NB4 (cell line): ENCODE results near the gene NUDT15.

Source experiments
- POLR2A ChIP-seq: IDR thresholded peaks from 2 replicates; pipeline ENCODE4 v1.6.1; 2011; ENCODE audit warnings: mild to moderate bottlenecking; ENCODE audit not compliant: insufficient read length; ENCODE audit errors: extremely low read depth
- TF ChIP-seq, protein P1 (sequence below): IDR thresholded peaks from one replicate; pipeline ENCODE4 v1.5.1; 2012; ENCODE audit warnings: low read depth, low read length
- TF ChIP-seq, protein P2 (sequence below): IDR thresholded peaks from 2 replicates; pipeline ENCODE4 v1.6.1; 2011; ENCODE audit warnings: low read depth, low read length

DNA sequence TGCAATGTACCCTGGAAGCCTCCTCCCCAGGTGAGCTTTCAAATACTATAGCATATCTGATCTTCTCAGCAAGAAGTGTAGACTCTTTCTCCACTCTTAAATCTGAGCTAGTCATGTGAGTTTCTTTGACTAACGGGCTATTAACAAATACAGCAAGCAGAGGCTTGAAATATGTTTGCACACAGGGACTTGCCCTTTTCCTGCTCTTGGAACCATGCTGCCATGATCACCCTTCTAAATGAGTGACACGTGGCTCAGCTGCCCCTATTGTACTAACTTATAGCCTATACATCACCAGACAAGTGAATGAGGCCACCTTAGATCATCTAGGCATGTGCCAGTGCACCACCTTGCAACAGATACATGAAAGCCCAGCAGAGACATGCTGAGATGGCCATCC, 23.2 kb upstream of the NUDT15 start:
- no peak for TF ChIP-seq POLR2A
- TF ChIP-seq, protein P1, sequence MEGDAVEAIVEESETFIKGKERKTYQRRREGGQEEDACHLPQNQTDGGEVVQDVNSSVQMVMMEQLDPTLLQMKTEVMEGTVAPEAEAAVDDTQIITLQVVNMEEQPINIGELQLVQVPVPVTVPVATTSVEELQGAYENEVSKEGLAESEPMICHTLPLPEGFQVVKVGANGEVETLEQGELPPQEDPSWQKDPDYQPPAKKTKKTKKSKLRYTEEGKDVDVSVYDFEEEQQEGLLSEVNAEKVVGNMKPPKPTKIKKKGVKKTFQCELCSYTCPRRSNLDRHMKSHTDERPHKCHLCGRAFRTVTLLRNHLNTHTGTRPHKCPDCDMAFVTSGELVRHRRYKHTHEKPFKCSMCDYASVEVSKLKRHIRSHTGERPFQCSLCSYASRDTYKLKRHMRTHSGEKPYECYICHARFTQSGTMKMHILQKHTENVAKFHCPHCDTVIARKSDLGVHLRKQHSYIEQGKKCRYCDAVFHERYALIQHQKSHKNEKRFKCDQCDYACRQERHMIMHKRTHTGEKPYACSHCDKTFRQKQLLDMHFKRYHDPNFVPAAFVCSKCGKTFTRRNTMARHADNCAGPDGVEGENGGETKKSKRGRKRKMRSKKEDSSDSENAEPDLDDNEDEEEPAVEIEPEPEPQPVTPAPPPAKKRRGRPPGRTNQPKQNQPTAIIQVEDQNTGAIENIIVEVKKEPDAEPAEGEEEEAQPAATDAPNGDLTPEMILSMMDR = no peak
- TF ChIP-seq, protein P2, sequence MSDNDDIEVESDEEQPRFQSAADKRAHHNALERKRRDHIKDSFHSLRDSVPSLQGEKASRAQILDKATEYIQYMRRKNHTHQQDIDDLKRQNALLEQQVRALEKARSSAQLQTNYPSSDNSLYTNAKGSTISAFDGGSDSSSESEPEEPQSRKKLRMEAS = no peak
